ENCODE results near the gene CDK6. TPM values are rescaled to one million over a fixed set of nuclear protein-coding genes. Genes with fewer than 3 reads are reported as not detected.

Gene CDK6
- total and polyA plus RNA-seq, 9 of the 15 experiments (the other 6 are each of a cell fraction or from before 2014, with no cell fraction given) = 7.6 to 109 (median 44.4) TPM

- TF ChIP-seq, protein P1, sequence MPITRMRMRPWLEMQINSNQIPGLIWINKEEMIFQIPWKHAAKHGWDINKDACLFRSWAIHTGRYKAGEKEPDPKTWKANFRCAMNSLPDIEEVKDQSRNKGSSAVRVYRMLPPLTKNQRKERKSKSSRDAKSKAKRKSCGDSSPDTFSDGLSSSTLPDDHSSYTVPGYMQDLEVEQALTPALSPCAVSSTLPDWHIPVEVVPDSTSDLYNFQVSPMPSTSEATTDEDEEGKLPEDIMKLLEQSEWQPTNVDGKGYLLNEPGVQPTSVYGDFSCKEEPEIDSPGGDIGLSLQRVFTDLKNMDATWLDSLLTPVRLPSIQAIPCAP (CRISPR knock-in tag; IDR thresholded peaks at IDR 0.05; ENCODE audit: borderline replicate concordance) = no peak
- no peak for TF ChIP-seq MXI1 (IDR thresholded peaks at IDR 0.05; ENCODE audit: low read depth, low read length)
- no peak for TF ChIP-seq ZNF583 (CRISPR knock-in tag; IDR thresholded peaks at IDR 0.05)
- TF ChIP-seq, protein P2, sequence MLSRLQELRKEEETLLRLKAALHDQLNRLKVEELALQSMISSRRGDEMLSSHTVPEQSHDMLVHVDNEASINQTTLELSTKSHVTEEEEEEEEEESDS (CRISPR knock-in tag; IDR thresholded peaks at IDR 0.05) = no peak
- peak; percentile 23 for TF ChIP-seq C11orf30 (IDR thresholded peaks at IDR 0.05; ENCODE audit: low read depth)
- TF ChIP-seq LARP7 (IDR thresholded peaks at IDR 0.05) = no peak
- no peak for TF ChIP-seq ZNF212 (CRISPR knock-in tag; IDR thresholded peaks at IDR 0.05)
These were observed 226.4 kb downstream of the CDK6 start (continued) for GRCh38 chr7:92609921-92610518.

DNA sequence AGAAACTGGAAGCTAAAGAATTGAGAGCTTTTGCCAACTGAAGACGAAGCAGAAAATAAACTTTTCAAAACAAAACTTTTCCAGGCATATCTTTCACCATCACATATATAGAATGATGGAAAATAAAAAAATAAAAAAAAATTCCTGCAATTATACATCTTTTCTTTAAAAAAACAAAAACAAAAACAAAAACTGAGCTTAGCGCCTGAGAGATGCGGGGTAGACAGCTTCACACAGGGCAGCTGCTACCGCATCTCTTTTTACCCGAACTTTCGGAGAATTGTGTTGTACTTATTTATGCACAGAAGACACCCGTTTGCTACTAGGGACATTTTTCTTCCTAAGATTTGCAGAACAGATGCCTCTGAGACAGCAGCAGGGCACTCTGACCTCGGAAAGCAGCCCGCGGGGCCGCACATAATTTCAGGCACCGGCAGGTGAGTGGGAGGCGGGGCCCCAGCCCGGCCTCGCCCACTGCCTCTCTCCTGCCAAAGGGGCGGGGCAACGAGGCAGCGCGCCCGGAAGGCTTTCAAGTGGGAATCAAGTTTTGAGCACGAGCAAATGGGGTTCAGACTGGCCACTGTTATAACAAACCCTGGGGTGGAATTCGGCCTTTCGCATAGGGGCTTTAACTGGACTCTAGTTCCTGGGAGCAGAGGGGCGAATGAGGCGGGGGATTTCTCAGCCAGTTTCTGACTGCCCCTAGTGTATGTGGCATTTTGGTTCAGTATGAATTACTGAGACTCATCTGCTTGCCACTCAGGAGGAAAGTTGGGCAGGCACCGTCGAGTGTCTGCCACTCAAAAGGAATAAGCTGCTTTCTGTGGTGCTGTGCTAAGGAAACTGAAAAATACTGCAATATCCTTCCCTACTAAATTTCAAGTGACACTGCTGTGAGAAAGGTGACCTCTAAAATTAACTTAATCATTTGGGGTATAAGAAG, 227.7 kb downstream of the CDK6 start:
- WGBS (ENCODE audit: insufficient coverage, low coverage, missing lambda C conversion rate) = 66% methylated on average over 27 of the region's 27 CpGs
- peak overlapping the region; percentile 44; the same call in 1 of the 2 replicates for H2AFZ ChIP-seq (ENCODE audit: low read depth, low read length)
- CTCF ChIA-PET (ENCODE audit: low intra/inter-chr PET ratio) = no interaction called here
- peaks cover 7% of the 10 kb centered on the region; the same call in 2 of the 3 replicates for H3K36me3 ChIP-seq (ENCODE audit: control insufficient read depth, insufficient read depth, low read length)
- 0 out of 2 replicates have a peak overlapping the region, but pooled peaks have one; percentile 5 for H3K4me3 ChIP-seq
- no TSS peak for BruUV-seq (replicated peaks)
- H3K9ac ChIP-seq (ENCODE audit: insufficient read depth in 1 of 2, low read depth in 2 of 2, low read length in 2 of 2) = peak overlapping the region in 1 of 2 experiments; percentile 41; a peak in 2 of 4 replicates
- H3K27ac ChIP-seq (ENCODE audit: extremely low read depth, low read depth, low read length) = peak overlapping the region; percentile 10; the same call in 1 of the 3 replicates
- no peaks in the 10 kb centered on the region for H4K20me1 ChIP-seq (replicated peaks; ENCODE audit: control insufficient read depth, insufficient read depth, low read length)
- peak; percentile 85 for ATAC-seq
- peaks cover 0 to 5% of the 10 kb centered on the region in 2 experiments; a peak in 3 of 5 replicates for H3K4me1 ChIP-seq (replicated peaks in 1 of 2; ENCODE audit: control insufficient read depth in 2 of 2, insufficient read depth in 2 of 2, low read length in 2 of 2)
- DNase-seq (ENCODE audit: extremely low read depth in 1 of 4, low spot score in 3 of 4) = peak; percentile 46 to 67 (median 56)
- no peaks in the 10 kb centered on the region for H3K27me3 ChIP-seq (ENCODE audit: control insufficient read depth in 2 of 2, insufficient read depth in 2 of 2, low read length in 2 of 2)
- H3K9me3 ChIP-seq (replicated peaks; ENCODE audit: control insufficient read depth, insufficient read depth, low read depth, low read length) = no peaks in the 10 kb centered on the region
- no peaks in the 10 kb centered on the region for H3K9me1 ChIP-seq (ENCODE audit: control insufficient read depth, insufficient read depth, low read length)
- FAIRE-seq = no peak
- intact Hi-C loops (cut with micrococcal nuclease) (no loop called here), in situ Hi-C loops (cut with MboI) (no loop called here)
- H3K79me2 ChIP-seq (ENCODE audit: control insufficient read depth, insufficient read depth, low read length) = no peaks in the 10 kb centered on the region
- POLR2A ChIA-PET = no interaction called here
- H3K4me2 ChIP-seq (ENCODE audit: insufficient read depth, low read length) = peak overlapping the region; percentile 54
- TF ChIP-seq ZNF316 (IDR thresholded peaks at IDR 0.05) (no peak), ZNF174 (CRISPR knock-in tag; IDR thresholded peaks at IDR 0.05) (no peak), C11orf30 (IDR thresholded peaks at IDR 0.05; ENCODE audit: low read depth) (no peak), ESRRA (IDR thresholded peaks at IDR 0.05; ENCODE audit: borderline replicate concordance, low read depth) (no peak), PHF21A (IDR thresholded peaks at IDR 0.05; ENCODE audit: borderline replicate concordance, low read depth) (no peak), POU5F1 (IDR thresholded peaks at IDR 0.05; ENCODE audit: borderline replicate concordance, low read depth, low read length, partially characterized antibody) (no peak), RCOR1 (IDR thresholded peaks at IDR 0.05; ENCODE audit: borderline replicate concordance in 1 of 2, low read depth in 2 of 2, low read length in 2 of 2) (no peak), ZC3H4 (CRISPR knock-in tag; IDR thresholded peaks at IDR 0.05; ENCODE audit: borderline replicate concordance) (no peak), POLR2G (IDR thresholded peaks at IDR 0.05; ENCODE audit: low read depth, low read length) (peak; percentile 56), SUPT5H (IDR thresholded peaks at IDR 0.05) (peak; percentile 26; the same call in 1 of the 2 replicates), CBFB (CRISPR knock-in tag; IDR thresholded peaks at IDR 0.05) (no peak), NRF1 (conservative IDR thresholded peaks at IDR 0.05 in 1 of 2, IDR thresholded peaks at IDR 0.05 in 1 of 2) (no peak), NR1H2 (CRISPR knock-in tag; IDR thresholded peaks at IDR 0.05) (no peak)
- TF ChIP-seq, protein P3, sequence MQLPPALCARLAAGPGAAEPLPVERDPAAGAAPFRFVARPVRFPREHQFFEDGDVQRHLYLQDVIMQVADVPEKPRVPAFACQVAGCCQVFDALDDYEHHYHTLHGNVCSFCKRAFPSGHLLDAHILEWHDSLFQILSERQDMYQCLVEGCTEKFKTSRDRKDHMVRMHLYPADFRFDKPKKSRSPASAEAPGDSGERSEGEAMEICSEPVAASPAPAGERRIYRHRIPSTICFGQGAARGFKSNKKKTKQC (CRISPR knock-in tag; IDR thresholded peaks at IDR 0.05) = no peak

Data from K562 (cell line).